ENCODE measurements around the gene DHX34. TPM values are rescaled to one million over a fixed set of nuclear protein-coding genes. Genes with fewer than 3 reads are reported as not detected.
"Not testable (repeated sequence)": the region's sequence is repeated elsewhere in the genome, so short reads cannot be mapped to it uniquely, and the experiment has no call there.

The DHX34 gene
- total RNA-seq, 1 donor from 2014 or later = 17.7 TPM

GRCh38 chr19:47358936-47359335 is 9.8 kb downstream of the DHX34 start:
- peaks cover 19% of the 10 kb centered on the region for H3K79me2 ChIP-seq (ENCODE audit: insufficient read depth, low read length)
- no peak overlapping the region for H3K4me2 ChIP-seq (ENCODE audit: low read length)
- no peaks in the 10 kb centered on the region for H3K4me1 Mint-ChIP-seq (ENCODE audit: low read depth, unreplicated experiment)
- H3K9ac ChIP-seq (ENCODE audit: low read length) = no peak overlapping the region
- H3K27ac Mint-ChIP-seq (ENCODE audit: unreplicated experiment) = no peak overlapping the region
- peaks cover 36% of the 10 kb centered on the region for H3K36me3 Mint-ChIP-seq (ENCODE audit: low read depth, unreplicated experiment)
- no peaks in the 10 kb centered on the region for H3K27me3 ChIP-seq (ENCODE audit: insufficient read depth, low read length)
- no peak for FAIRE-seq
- peaks cover 2% of the 10 kb centered on the region for H3K4me1 ChIP-seq (ENCODE audit: insufficient read depth, low read length)
- no peaks in the 10 kb centered on the region for H3K9me3 Mint-ChIP-seq (ENCODE audit: unreplicated experiment)
- no peak for TF ChIP-seq CTCF (IDR thresholded peaks at IDR 0.05; ENCODE audit: insufficient read depth, low read depth, low read length)
- no peak for TF ChIP-seq EZH2 (IDR thresholded peaks at IDR 0.05; ENCODE audit: insufficient read depth, low read length)
- H3K9me3 ChIP-seq (ENCODE audit: insufficient read depth, low read depth, low read length) = peaks cover 2% of the 10 kb centered on the region
- DNase-seq (ENCODE audit: low read depth) = no peak
- no peaks in the 10 kb centered on the region for H3K27me3 Mint-ChIP-seq (ENCODE audit: low read depth, unreplicated experiment)
- peaks cover 29% of the 10 kb centered on the region for H4K20me1 ChIP-seq (ENCODE audit: insufficient read depth, low read length)
- peaks cover 41% of the 10 kb centered on the region for H3K36me3 ChIP-seq (ENCODE audit: insufficient read depth, low read length)
- no peak overlapping the region for H2AFZ ChIP-seq (ENCODE audit: low read depth, low read length)
- no peak overlapping the region for H3K4me3 Mint-ChIP-seq (ENCODE audit: unreplicated experiment)
- no peak overlapping the region for H3K4me3 ChIP-seq (ENCODE audit: insufficient read depth, low read depth, low read length)
- no peak overlapping the region for H3K27ac ChIP-seq (ENCODE audit: low read depth, low read length)

GRCh38 chr19:47362321-47362720 is 13.2 kb downstream of the DHX34 start:
- no peak overlapping the region for H3K4me3 Mint-ChIP-seq (ENCODE audit: unreplicated experiment)
- peaks cover 28% of the 10 kb centered on the region for H3K36me3 Mint-ChIP-seq (ENCODE audit: low read depth, unreplicated experiment)
- Histone ChIP-seq H3K4me1 (ENCODE audit: insufficient read depth, low read length) (peaks cover 5% of the 10 kb centered on the region), H3K4me3 (ENCODE audit: insufficient read depth, low read depth, low read length) (no peak overlapping the region), H3K36me3 (ENCODE audit: insufficient read depth, low read length) (peaks cover 31% of the 10 kb centered on the region), H3K4me2 (ENCODE audit: low read length) (no peak overlapping the region), H3K79me2 (ENCODE audit: insufficient read depth, low read length) (peaks cover 9% of the 10 kb centered on the region), H3K27ac (ENCODE audit: low read depth, low read length) (no peak overlapping the region), H3K9ac (ENCODE audit: low read length) (no peak overlapping the region), H3K9me3 (ENCODE audit: insufficient read depth, low read depth, low read length) (peaks cover 2% of the 10 kb centered on the region), H2AFZ (ENCODE audit: low read depth, low read length) (no peak overlapping the region), H3K27me3 (ENCODE audit: insufficient read depth, low read length) (no peaks in the 10 kb centered on the region), H4K20me1 (ENCODE audit: insufficient read depth, low read length) (peaks cover 27% of the 10 kb centered on the region)
- TF ChIP-seq EZH2 (IDR thresholded peaks at IDR 0.05; ENCODE audit: insufficient read depth, low read length) (no peak), CTCF (IDR thresholded peaks at IDR 0.05; ENCODE audit: insufficient read depth, low read depth, low read length) (no peak)
- FAIRE-seq (no peak), DNase-seq (ENCODE audit: low read depth) (no peak)
- no peak overlapping the region for H3K27ac Mint-ChIP-seq (ENCODE audit: unreplicated experiment)
- H3K9me3 Mint-ChIP-seq (ENCODE audit: unreplicated experiment) = no peaks in the 10 kb centered on the region
- H3K27me3 Mint-ChIP-seq (ENCODE audit: low read depth, unreplicated experiment) = no peaks in the 10 kb centered on the region
- no peaks in the 10 kb centered on the region for H3K4me1 Mint-ChIP-seq (ENCODE audit: low read depth, unreplicated experiment)

GRCh38 chr19:47363758-47364531 is 14.8 kb downstream of the DHX34 start:
- peak overlapping the region; percentile 49 for H3K4me2 ChIP-seq (ENCODE audit: low read length)
- Mint-ChIP-seq H3K4me1 (ENCODE audit: low read depth, unreplicated experiment) (no peaks in the 10 kb centered on the region), H3K27me3 (ENCODE audit: low read depth, unreplicated experiment) (no peaks in the 10 kb centered on the region), H3K36me3 (ENCODE audit: low read depth, unreplicated experiment) (peaks cover 24% of the 10 kb centered on the region), H3K27ac (ENCODE audit: unreplicated experiment) (peak overlapping the region; percentile 72), H3K4me3 (ENCODE audit: unreplicated experiment) (no peak overlapping the region), H3K9me3 (ENCODE audit: unreplicated experiment) (no peaks in the 10 kb centered on the region)
- H3K9me3 ChIP-seq (ENCODE audit: insufficient read depth, low read depth, low read length) = no peaks in the 10 kb centered on the region
- DNase-seq (ENCODE audit: low read depth) = no peak
- H3K36me3 ChIP-seq (ENCODE audit: insufficient read depth, low read length) = peaks cover 27% of the 10 kb centered on the region
- H3K27me3 ChIP-seq (ENCODE audit: insufficient read depth, low read length) = no peaks in the 10 kb centered on the region
- H3K4me3 ChIP-seq (ENCODE audit: insufficient read depth, low read depth, low read length) = no peak overlapping the region
- FAIRE-seq = no peak
- H4K20me1 ChIP-seq (ENCODE audit: insufficient read depth, low read length) = peaks cover 26% of the 10 kb centered on the region
- H2AFZ ChIP-seq (ENCODE audit: low read depth, low read length) = no peak overlapping the region
- H3K9ac ChIP-seq (ENCODE audit: low read length) = no peak overlapping the region
- H3K79me2 ChIP-seq (ENCODE audit: insufficient read depth, low read length) = peaks cover 9% of the 10 kb centered on the region
- no peak overlapping the region for H3K27ac ChIP-seq (ENCODE audit: low read depth, low read length)
- H3K4me1 ChIP-seq (ENCODE audit: insufficient read depth, low read length) = peaks cover 5% of the 10 kb centered on the region
- TF ChIP-seq EZH2 (IDR thresholded peaks at IDR 0.05; ENCODE audit: insufficient read depth, low read length) (no peak), CTCF (IDR thresholded peaks at IDR 0.05; ENCODE audit: insufficient read depth, low read depth, low read length) (no peak)

GRCh38 chr19:47365455-47365854 is 16.3 kb downstream of the DHX34 start:
- not testable (repeated sequence) for H3K4me3 ChIP-seq (ENCODE audit: insufficient read depth, low read depth, low read length); H3K9ac ChIP-seq (ENCODE audit: low read length); FAIRE-seq; H3K4me2 ChIP-seq (ENCODE audit: low read length); DNase-seq (ENCODE audit: low read depth); H3K4me3 Mint-ChIP-seq (ENCODE audit: unreplicated experiment); H3K4me1 Mint-ChIP-seq (ENCODE audit: low read depth, unreplicated experiment); H3K9me3 Mint-ChIP-seq (ENCODE audit: unreplicated experiment); H3K27me3 Mint-ChIP-seq (ENCODE audit: low read depth, unreplicated experiment); H3K27ac Mint-ChIP-seq (ENCODE audit: unreplicated experiment); H3K9me3 ChIP-seq (ENCODE audit: insufficient read depth, low read depth, low read length); H2AFZ ChIP-seq (ENCODE audit: low read depth, low read length); H3K27ac ChIP-seq (ENCODE audit: low read depth, low read length); H3K27me3 ChIP-seq (ENCODE audit: insufficient read depth, low read length); H3K79me2 ChIP-seq (ENCODE audit: insufficient read depth, low read length)
- H3K36me3 ChIP-seq (ENCODE audit: insufficient read depth, low read length) = peaks cover 19% of the 10 kb centered on the region
- peaks cover 24% of the 10 kb centered on the region for H3K36me3 Mint-ChIP-seq (ENCODE audit: low read depth, unreplicated experiment)
- peaks cover 36% of the 10 kb centered on the region for H4K20me1 ChIP-seq (ENCODE audit: insufficient read depth, low read length)
- H3K4me1 ChIP-seq (ENCODE audit: insufficient read depth, low read length) = peaks cover 13% of the 10 kb centered on the region
